Smooth muscle cell (in vitro differentiated cells): ENCODE measurements around the gene ADARB2. TPM values are rescaled to one million over a fixed set of nuclear protein-coding genes. Genes with fewer than 3 reads are reported as not detected.

Source experiments
- DNase-seq: peaks from one replicate; lab custom pipeline; 2025; ENCODE audit not compliant: unreplicated experiment; lab: John Stamatoyannopoulos, UW
- H2AFZ ChIP-seq: fragments of 200-600 bp; sonication (generic); 2 replicates; pipeline ENCODE4 v1.6.0; 2016; ENCODE audit warnings: antibody characterized with exemption, low read depth, mild to moderate bottlenecking
- H3F3A ChIP-seq: fragments of 200-600 bp; sonication (generic); 2 replicates; pipeline ENCODE4 v1.6.0; 2017; ENCODE audit warnings: antibody characterized with exemption, low read depth
- H3K27ac ChIP-seq: fragments of 200-600 bp; sonication (generic); 2 replicates; pipeline ENCODE4 v1.5.1; 2016; ENCODE audit warnings: low read depth, mild to moderate bottlenecking
- H3K27me3 ChIP-seq: fragments of 200-600 bp; sonication (generic); 2 replicates; pipeline ENCODE4 v1.6.1; 2016; ENCODE audit warnings: low read depth, mild to moderate bottlenecking
- H3K36me3 ChIP-seq: fragments of 200-600 bp; sonication (generic); 2 replicates; pipeline ENCODE4 v1.5.1; 2016; ENCODE audit warnings: low read depth
- H3K4me1 ChIP-seq: fragments of 200-600 bp; sonication (generic); 2 replicates; pipeline ENCODE4 v1.5.1; 2016; ENCODE audit warnings: low read depth
- H3K4me2 ChIP-seq: fragments of 200-600 bp; sonication (generic); 2 replicates; pipeline ENCODE4 v1.6.0; 2016; ENCODE audit warnings: mild to moderate bottlenecking
- H3K4me3 ChIP-seq: fragments of 200-600 bp; sonication (generic); 2 replicates; pipeline ENCODE4 v1.5.1; 2016; ENCODE audit warnings: mild to moderate bottlenecking
- H3K79me2 ChIP-seq: fragments of 200-600 bp; sonication (generic); 2 replicates; pipeline ENCODE4 v1.6.0; 2016; ENCODE audit warnings: low read depth, mild to moderate bottlenecking
- H3K9ac ChIP-seq: fragments of 200-600 bp; sonication (generic); 2 replicates; pipeline ENCODE4 v1.6.0; 2016; ENCODE audit warnings: low read depth
- H3K9me3 ChIP-seq: fragments of 200-600 bp; sonication (generic); replicated peaks from 2 replicates; pipeline ENCODE4 v1.5.1; 2016; ENCODE audit warnings: low read depth
- H4K20me1 ChIP-seq: fragments of 200-600 bp; sonication (generic); 2 replicates; pipeline ENCODE4 v1.6.0; 2016; ENCODE audit warnings: low read depth
- CTCF ChIP-seq: fragments of 200-600 bp; sonication (generic); IDR thresholded peaks from 2 replicates; pipeline ENCODE4 v1.5.1; 2017; ENCODE audit warnings: borderline replicate concordance, mild to moderate bottlenecking, antibody characterized with exemption; ENCODE audit not compliant: insufficient read depth, poor library complexity, severe bottlenecking
- WGBS: methylation state at CpG from one replicate; pipeline ENCODE4 v1.1.7; 2016; ENCODE audit warnings: low lambda C conversion rate; 5-methylcytosine and 5-hydroxymethylcytosine counted together
- polyA plus RNA-seq: library from polyadenylated mRNA; unstranded; fragments of >200 nt; fragmentation: Nextera tagmentation; extraction: Ambion mirVana; gene quantifications from 2 replicates; pipeline ENCODE4 v1.2.1, GENCODE V29; 2016
- total RNA-seq: library from RNA; depleted of rRNA; stranded (reverse); fragments of >200 nt; gene quantifications from 2 replicates; pipeline ENCODE4 v1.2.3, GENCODE V29; 2014

The ADARB2 gene
- total RNA-seq = 0.04 and 0.13 TPM in 2 replicates
- polyA plus RNA-seq = 0.39 TPM in 1 of 2 replicates, not detected in the other

GRCh38 chr10:1737222-1738061, at the start of gene ADARB2:
ADARB2 (minus strand) TSS chr10:1737525.
- H3K27ac ChIP-seq = no peak within 1 kb of the TSS
- no peak for DNase-seq
- H3K79me2 ChIP-seq = no peaks in the 10 kb centered on the region
- WGBS = 3% methylated on average over 50 of the region's 50 CpGs
- peaks cover 96% of the 10 kb centered on the region for H3K27me3 ChIP-seq
- peak within 1 kb of the TSS; percentile 84 for H2AFZ ChIP-seq
- no peak within 1 kb of the TSS for H3K9ac ChIP-seq
- no peaks in the 10 kb centered on the region for H4K20me1 ChIP-seq
- H3K36me3 ChIP-seq = no peaks in the 10 kb centered on the region
- peak within 1 kb of the TSS; percentile 96 for H3K4me2 ChIP-seq
- no peak for TF ChIP-seq CTCF
- peaks cover 8% of the 10 kb centered on the region for H3K4me1 ChIP-seq
- H3F3A ChIP-seq = no peaks in the 10 kb centered on the region
- no peaks in the 10 kb centered on the region for H3K9me3 ChIP-seq
- H3K4me3 ChIP-seq = peak within 1 kb of the TSS; percentile 44

GRCh38 chr10:1785835-1786234, 48.5 kb upstream of the ADARB2 start:
- Histone ChIP-seq H2AFZ (no peak overlapping the region), H3K9ac (no peak overlapping the region), H3K4me3 (no peak overlapping the region), H3K27me3 (no peaks in the 10 kb centered on the region), H3K4me2 (no peak overlapping the region), H4K20me1 (no peaks in the 10 kb centered on the region), H3K36me3 (no peaks in the 10 kb centered on the region), H3F3A (no peaks in the 10 kb centered on the region), H3K4me1 (no peaks in the 10 kb centered on the region), H3K9me3 (no peaks in the 10 kb centered on the region), H3K79me2 (no peaks in the 10 kb centered on the region), H3K27ac (no peak overlapping the region)
- 88% methylated on average over 3 of the region's 3 CpGs for WGBS
- TF ChIP-seq CTCF = no peak
- DNase-seq = no peak

GRCh38 chr10:1782841-1783240, 45.5 kb upstream of the ADARB2 start:
- H3K4me3 ChIP-seq = no peak overlapping the region
- no peak for TF ChIP-seq CTCF
- no peak overlapping the region for H3K27ac ChIP-seq
- H4K20me1 ChIP-seq = no peaks in the 10 kb centered on the region
- no peaks in the 10 kb centered on the region for H3K79me2 ChIP-seq
- no peaks in the 10 kb centered on the region for H3K27me3 ChIP-seq
- no peaks in the 10 kb centered on the region for H3F3A ChIP-seq
- H3K4me2 ChIP-seq = no peak overlapping the region
- H3K9me3 ChIP-seq = no peaks in the 10 kb centered on the region
- no peak overlapping the region for H2AFZ ChIP-seq
- no peaks in the 10 kb centered on the region for H3K4me1 ChIP-seq
- no peak for DNase-seq
- no peak overlapping the region for H3K9ac ChIP-seq
- 90% methylated on average over 5 of the region's 5 CpGs for WGBS
- no peaks in the 10 kb centered on the region for H3K36me3 ChIP-seq

GRCh38 chr10:1779796-1780195, 42.5 kb upstream of the ADARB2 start:
- no peak for DNase-seq
- Histone ChIP-seq H3K9ac (no peak overlapping the region), H3K36me3 (no peaks in the 10 kb centered on the region), H2AFZ (no peak overlapping the region), H3F3A (no peaks in the 10 kb centered on the region), H3K9me3 (no peaks in the 10 kb centered on the region), H4K20me1 (no peaks in the 10 kb centered on the region), H3K4me3 (no peak overlapping the region), H3K4me1 (no peaks in the 10 kb centered on the region), H3K27ac (no peak overlapping the region), H3K4me2 (no peak overlapping the region), H3K79me2 (no peaks in the 10 kb centered on the region), H3K27me3 (no peaks in the 10 kb centered on the region)
- 90% methylated on average over 10 of the region's 10 CpGs for WGBS
- no peak for TF ChIP-seq CTCF
